PC-3 (cell line): Measurements from ENCODE around the gene CFAP45. TPM values are rescaled to one million over a fixed set of nuclear protein-coding genes. Genes with fewer than 3 reads are reported as not detected.

ENCODE experiments used
- ATAC-seq: fragments of 200-7000 bp; cut with Tn5 transposase; 2 replicates; pipeline ENCODE4 v1.9.1; 2020; ENCODE audit warnings: mild to moderate bottlenecking, moderate library complexity
- BruUV-seq: library from RNA; stranded (reverse); fragments of 400-500 nt; replicated peaks from 2 replicates; lab custom pipeline; 2021; lab: Mats Ljungman, UMichigan
- CTCF ChIA-PET: fragments of 300-600 bp; sonication (Branson Sonifier 250); formaldehyde crosslinking; loops from one replicate; lab custom pipeline; 2022; ENCODE audit warnings: antibody characterized with exemption; lab: Charles Lee
- POLR2A ChIA-PET: fragments of 300-600 bp; sonication (Branson Sonifier 250); formaldehyde crosslinking; loops from one replicate; lab custom pipeline; 2022; ENCODE audit warnings: antibody characterized with exemption; ENCODE audit not compliant: unreplicated experiment; lab: Charles Lee
- DNase-seq: peaks from one replicate; pipeline ENCODE4 v3.0.0-alpha.2; 2015
- H2AFZ ChIP-seq: fragments of 300-600 bp; sonication (generic); 2 replicates; pipeline ENCODE4 v1.6.0; 2016; ENCODE audit warnings: antibody characterized with exemption, low read length
- H3F3A ChIP-seq: fragments of 300-600 bp; sonication (generic); one replicate; pipeline ENCODE4 v1.6.0; 2017; ENCODE audit warnings: antibody characterized with exemption, low read length, control low read depth, mild to moderate bottlenecking; ENCODE audit not compliant: unreplicated experiment
- H3K27ac ChIP-seq: fragments of 300-600 bp; sonication (generic); 2 replicates; pipeline ENCODE4 v1.5.1; 2016; ENCODE audit warnings: mild to moderate bottlenecking, low read length
- H3K27me3 ChIP-seq: fragments of 300-600 bp; sonication (generic); 2 replicates; pipeline ENCODE4 v1.6.1; 2016; ENCODE audit warnings: low read length, mixed read lengths
- H3K36me3 ChIP-seq: fragments of 300-600 bp; sonication (generic); 2 replicates; pipeline ENCODE4 v1.6.1; 2016; ENCODE audit warnings: low read depth, mixed run types, low read length, mixed read lengths
- H3K4me1 ChIP-seq: fragments of 300-600 bp; sonication (generic); 2 replicates; pipeline ENCODE4 v1.5.1; 2016; ENCODE audit warnings: low read length; ENCODE audit not compliant: insufficient read depth
- H3K4me2 ChIP-seq: fragments of 300-600 bp; sonication (generic); 2 replicates; pipeline ENCODE4 v1.6.0; 2016; ENCODE audit warnings: low read length
- H3K4me3 ChIP-seq: fragments of 300-600 bp; sonication (generic); 2 replicates; pipeline ENCODE4 v1.5.1; 2016; ENCODE audit warnings: mild to moderate bottlenecking, low read length, mixed read lengths
- H3K79me2 ChIP-seq: fragments of 300-600 bp; sonication (generic); 2 replicates; pipeline ENCODE4 v1.6.1; 2017; ENCODE audit warnings: low read length, mixed read lengths
- H3K9ac ChIP-seq: fragments of 300-600 bp; sonication (generic); 2 replicates; pipeline ENCODE4 v1.6.0; 2016; ENCODE audit warnings: mild to moderate bottlenecking, low read length
- H3K9me2 ChIP-seq: fragments of 300-600 bp; sonication (generic); replicated peaks from 2 replicates; pipeline ENCODE4 v1.6.1; 2016; ENCODE audit warnings: mixed run types, low read length, mixed read lengths
- H3K9me3 ChIP-seq: fragments of 300-600 bp; sonication (generic); 2 replicates; pipeline ENCODE4 v1.6.1; 2016; ENCODE audit warnings: low read length, mixed read lengths
- H4K20me1 ChIP-seq: fragments of 300-600 bp; sonication (generic); 2 replicates; pipeline ENCODE4 v1.6.1; 2016; ENCODE audit warnings: low read length, mixed read lengths
- CTCF ChIP-seq: fragments of 300-600 bp; sonication (generic); conservative IDR thresholded peaks from 2 replicates; pipeline ENCODE4 v1.5.1; 2017; ENCODE audit warnings: antibody characterized with exemption, low read depth, mild to moderate bottlenecking, low read length
- EZH2 ChIP-seq: fragments of 300-600 bp; sonication (generic); IDR thresholded peaks from one replicate; pipeline ENCODE4 v1.6.1; 2017; ENCODE audit warnings: antibody characterized with exemption, mild to moderate bottlenecking, low read length; ENCODE audit not compliant: unreplicated experiment
- EZH2phosphoT487 ChIP-seq: fragments of 300-600 bp; sonication (generic); IDR thresholded peaks from 2 replicates; pipeline ENCODE4 v1.6.1; 2018; ENCODE audit warnings: mild to moderate bottlenecking, antibody characterized with exemption, low read length, borderline replicate concordance
- intact Hi-C: fragments of 100-400 bp; cut with micrococcal nuclease; formaldehyde crosslinking; loops from 2 replicates; pipeline ENCODE4 v1.9.0; 2023
- total RNA-seq: library from RNA; depleted of rRNA; stranded (reverse); fragments of >200 nt; gene quantifications from 2 replicates; pipeline ENCODE4 v1.2.3, GENCODE V29; 2014

CFAP45 gene
- total RNA-seq, 1 experiment from 2014 or later = 1.6 TPM

DNA sequence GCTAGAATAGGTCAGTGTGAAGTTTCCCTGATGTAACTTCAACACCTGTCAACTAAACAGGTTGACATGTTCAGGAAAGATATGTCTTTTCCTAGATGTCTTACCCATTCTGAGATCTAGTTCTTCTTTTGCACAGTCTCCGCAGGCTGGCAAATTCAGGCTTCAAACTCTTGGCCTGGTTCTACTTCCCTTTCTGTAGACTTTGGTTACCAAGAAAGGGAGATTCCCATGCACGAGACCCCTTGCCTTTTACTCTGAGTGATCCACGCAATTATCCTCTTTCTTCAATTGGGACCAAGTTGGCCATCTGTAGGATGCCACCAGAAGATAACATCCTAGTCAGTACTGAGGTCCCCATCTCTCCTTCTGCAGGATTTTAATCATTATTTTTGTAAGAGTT is 2.0 kb downstream of the CFAP45 start:
- H3K4me1 ChIP-seq = peaks cover 20% of the 10 kb centered on the region
- H3F3A ChIP-seq = no peaks in the 10 kb centered on the region
- H3K27ac ChIP-seq = no peak overlapping the region
- CTCF ChIA-PET = no interaction called here
- H3K79me2 ChIP-seq = no peaks in the 10 kb centered on the region
- no peak overlapping the region for H3K4me3 ChIP-seq
- H3K36me3 ChIP-seq = no peaks in the 10 kb centered on the region
- H4K20me1 ChIP-seq = no peaks in the 10 kb centered on the region
- POLR2A ChIA-PET = no interaction called here
- H3K9me3 ChIP-seq = no peaks in the 10 kb centered on the region
- BruUV-seq = no TSS peak
- ATAC-seq = no peak
- DNase-seq = no peak
- H3K4me2 ChIP-seq = no peak overlapping the region
- H2AFZ ChIP-seq = no peak overlapping the region
- no peaks in the 10 kb centered on the region for H3K9me2 ChIP-seq
- TF ChIP-seq CTCF = no peak
- no peak for TF ChIP-seq EZH2phosphoT487
- TF ChIP-seq EZH2 = no peak
- no peak overlapping the region for H3K9ac ChIP-seq
- intact Hi-C loops = loop anchor here (2.0 kb wide), 1 partner anchor 27 kb away; the partner anchor contains the start of gene TAGLN2
- H3K27me3 ChIP-seq = no peaks in the 10 kb centered on the region

- H4K20me1 ChIP-seq = no peaks in the 10 kb centered on the region
- intact Hi-C loops = loop anchor here (2.0 kb wide), 1 partner anchor 28 kb away; the partner anchor contains the start of gene TAGLN2
- no peak for TF ChIP-seq EZH2phosphoT487
- TF ChIP-seq EZH2 = no peak
- TF ChIP-seq CTCF = no peak
Measured at GRCh38 chr1:159896546-159896930, 3.4 kb downstream of the CFAP45 start.

DNA sequence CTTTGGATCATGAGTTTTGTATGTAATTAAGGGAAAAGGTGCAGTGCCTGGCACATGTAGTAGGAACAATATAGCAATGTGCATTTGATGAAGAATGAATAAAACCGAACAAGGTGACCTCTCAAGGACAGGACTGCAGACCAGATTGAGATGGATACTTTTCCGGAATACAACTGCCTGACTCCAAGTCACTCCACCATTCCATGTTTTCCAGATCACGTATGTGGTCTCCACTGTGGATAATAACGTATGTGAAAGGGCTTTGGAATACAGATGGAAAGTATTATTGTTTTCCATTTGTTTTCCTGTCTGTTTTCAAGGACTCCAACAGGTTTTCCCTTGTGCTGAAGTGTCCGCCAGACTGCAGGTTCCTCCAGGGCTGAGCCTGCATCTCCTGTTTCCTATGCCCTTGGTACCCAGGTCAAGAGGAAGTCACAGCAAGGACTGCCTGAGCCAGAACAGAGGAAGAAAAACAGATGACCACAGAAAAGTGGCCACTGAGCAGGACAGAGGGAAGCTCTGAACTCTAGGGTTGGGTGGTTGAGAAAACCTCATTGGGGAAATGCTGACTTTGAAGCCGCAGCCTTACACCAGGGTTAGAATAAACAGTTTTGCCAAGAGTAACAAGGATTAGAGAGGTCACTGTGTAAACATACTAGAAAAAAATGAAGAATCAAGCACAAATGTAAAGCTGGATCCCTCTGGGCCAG is 4.0 kb downstream of the CFAP45 start:
- no peaks in the 10 kb centered on the region for H3K79me2 ChIP-seq
- no peak for DNase-seq
- no peak for TF ChIP-seq EZH2
- TF ChIP-seq CTCF = no peak
- no peak for TF ChIP-seq EZH2phosphoT487
- no peak overlapping the region for H3K4me2 ChIP-seq
- H3F3A ChIP-seq = no peaks in the 10 kb centered on the region
- peaks cover 19% of the 10 kb centered on the region for H3K4me1 ChIP-seq
- H3K9me3 ChIP-seq = no peaks in the 10 kb centered on the region
- H2AFZ ChIP-seq = no peak overlapping the region
- H3K4me3 ChIP-seq = no peak overlapping the region
- H3K36me3 ChIP-seq = no peaks in the 10 kb centered on the region
- no TSS peak for BruUV-seq
- H3K27me3 ChIP-seq = no peaks in the 10 kb centered on the region
- intact Hi-C loops = loop anchor here (2.0 kb wide), 1 partner anchor 29 kb away; the partner anchor contains the start of gene TAGLN2
- H4K20me1 ChIP-seq = no peaks in the 10 kb centered on the region
- no peaks in the 10 kb centered on the region for H3K9me2 ChIP-seq
- no peak overlapping the region for H3K9ac ChIP-seq
- no peak overlapping the region for H3K27ac ChIP-seq
- ChIA-PET POLR2A (interaction anchor here (0.6 kb wide), 1 partner anchor 11 kb away, joined by 3 read pairs; no protein-coding TSS in a partner anchor), CTCF (no interaction called here)
- no peak for ATAC-seq

More at GRCh38 chr1:159896546-159896930, 3.4 kb downstream of the CFAP45 start:
- Histone ChIP-seq H3F3A (no peaks in the 10 kb centered on the region), H3K9me3 (no peaks in the 10 kb centered on the region), H3K9me2 (no peaks in the 10 kb centered on the region), H3K27ac (no peak overlapping the region), H3K4me3 (no peak overlapping the region), H3K4me2 (no peak overlapping the region), H3K79me2 (no peaks in the 10 kb centered on the region), H3K9ac (no peak overlapping the region), H3K4me1 (peaks cover 20% of the 10 kb centered on the region), H3K36me3 (no peaks in the 10 kb centered on the region), H2AFZ (no peak overlapping the region), H3K27me3 (no peaks in the 10 kb centered on the region)
- DNase-seq (no peak), ATAC-seq (no peak)
- ChIA-PET POLR2A (interaction anchor here (0.6 kb wide), 1 partner anchor 11 kb away, joined by 3 read pairs; no protein-coding TSS in a partner anchor), CTCF (no interaction called here)
- BruUV-seq = no TSS peak
